Measurements from ENCODE around the gene PEX16.

The PEX16 gene

GRCh38 chr11:45960387-45961095 is 42.9 kb upstream of the PEX16 start:
- H3K27ac ChIP-seq (ENCODE audit: low read depth, low read length), result no peak overlapping the region
- H3K4me3 ChIP-seq (ENCODE audit: low read length), result no peak overlapping the region

GRCh38 chr11:45959851-45960250 is 42.2 kb upstream of the PEX16 start:
- Histone ChIP-seq H3F3A (ENCODE audit: control insufficient read depth, insufficient read depth) (no peaks in the 10 kb centered on the region), H4K20me1 (ENCODE audit: control insufficient read depth, insufficient read depth, low read depth, low read length) (no peaks in the 10 kb centered on the region), H3K4me3 (ENCODE audit: low read length) (no peak overlapping the region), H3K9me3 (ENCODE audit: control insufficient read depth, insufficient read depth, low read length) (no peaks in the 10 kb centered on the region), H3K4me1 (ENCODE audit: control insufficient read depth, low read length) (peaks cover 5% of the 10 kb centered on the region), H3K27ac (ENCODE audit: low read depth, low read length) (no peak overlapping the region), H3K4me2 (ENCODE audit: low read length) (no peak overlapping the region), H3K27me3 (ENCODE audit: control insufficient read depth, low read length) (no peaks in the 10 kb centered on the region), H3K36me3 (ENCODE audit: control insufficient read depth, low read length) (peaks cover 7% of the 10 kb centered on the region), H3K9me2 (replicated peaks; ENCODE audit: control insufficient read depth, low read length) (no peaks in the 10 kb centered on the region), H3K79me2 (ENCODE audit: control insufficient read depth, low read length) (no peaks in the 10 kb centered on the region)
- TF ChIP-seq EZH2phosphoT487 (IDR thresholded peaks at IDR 0.05; ENCODE audit: borderline replicate concordance, low read length) (no peak), CTCF (IDR thresholded peaks at IDR 0.05; ENCODE audit: low read depth, low read length, poor library complexity, severe bottlenecking) (no peak)

More at GRCh38 chr11:45960387-45961095, 42.9 kb upstream of the PEX16 start:
- H3K36me3 ChIP-seq (ENCODE audit: control insufficient read depth, low read length), result peaks cover 13% of the 10 kb centered on the region
- H3K79me2 ChIP-seq (ENCODE audit: control insufficient read depth, low read length), result no peaks in the 10 kb centered on the region
- peaks cover 8% of the 10 kb centered on the region for H3K4me1 ChIP-seq (ENCODE audit: control insufficient read depth, low read length)
- no peaks in the 10 kb centered on the region for H3K27me3 ChIP-seq (ENCODE audit: control insufficient read depth, low read length)
- H3K9me2 ChIP-seq (replicated peaks; ENCODE audit: control insufficient read depth, low read length), result no peaks in the 10 kb centered on the region
- no peaks in the 10 kb centered on the region for H3F3A ChIP-seq (ENCODE audit: control insufficient read depth, insufficient read depth)
- H4K20me1 ChIP-seq (ENCODE audit: control insufficient read depth, insufficient read depth, low read depth, low read length), result no peaks in the 10 kb centered on the region
- H3K4me2 ChIP-seq (ENCODE audit: low read length), result no peak overlapping the region
- H3K9me3 ChIP-seq (ENCODE audit: control insufficient read depth, insufficient read depth, low read length), result no peaks in the 10 kb centered on the region
- no peak for TF ChIP-seq EZH2phosphoT487 (IDR thresholded peaks at IDR 0.05; ENCODE audit: borderline replicate concordance, low read length)
- TF ChIP-seq CTCF (IDR thresholded peaks at IDR 0.05; ENCODE audit: low read depth, low read length, poor library complexity, severe bottlenecking), result no peak

DNA sequence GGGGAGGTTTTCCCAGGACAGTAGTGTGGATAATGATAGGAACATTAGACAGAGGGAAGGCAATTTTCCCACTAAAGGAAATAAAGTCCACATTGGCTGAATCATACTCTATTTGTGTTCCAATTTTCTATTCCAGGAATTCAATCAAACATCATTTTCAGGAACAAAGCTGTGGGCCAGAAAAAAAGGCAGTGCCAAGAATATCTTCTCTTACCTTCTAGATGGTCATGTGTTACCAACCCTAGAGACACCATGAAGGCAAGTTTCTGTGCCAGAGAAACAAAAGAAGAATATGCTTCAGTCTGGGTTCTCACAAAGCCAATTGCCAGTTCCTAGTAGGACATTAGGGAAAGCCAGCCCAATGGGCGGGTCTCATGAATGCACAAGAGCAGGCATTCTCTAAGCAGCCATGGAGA is 32.3 kb upstream of the PEX16 start:
- Histone ChIP-seq H3F3A (ENCODE audit: control insufficient read depth, insufficient read depth) (no peaks in the 10 kb centered on the region), H3K9me2 (replicated peaks; ENCODE audit: control insufficient read depth, low read length) (no peaks in the 10 kb centered on the region), H3K27ac (ENCODE audit: low read depth, low read length) (no peak overlapping the region), H4K20me1 (ENCODE audit: control insufficient read depth, insufficient read depth, low read depth, low read length) (no peaks in the 10 kb centered on the region), H3K4me2 (ENCODE audit: low read length) (no peak overlapping the region), H3K27me3 (ENCODE audit: control insufficient read depth, low read length) (no peaks in the 10 kb centered on the region), H3K36me3 (ENCODE audit: control insufficient read depth, low read length) (peaks cover 45% of the 10 kb centered on the region), H3K4me3 (ENCODE audit: low read length) (no peak overlapping the region), H3K9me3 (ENCODE audit: control insufficient read depth, insufficient read depth, low read length) (no peaks in the 10 kb centered on the region), H3K4me1 (ENCODE audit: control insufficient read depth, low read length) (peaks cover 16% of the 10 kb centered on the region), H3K79me2 (ENCODE audit: control insufficient read depth, low read length) (no peaks in the 10 kb centered on the region)
- TF ChIP-seq EZH2phosphoT487 (IDR thresholded peaks at IDR 0.05; ENCODE audit: borderline replicate concordance, low read length) (no peak), CTCF (IDR thresholded peaks at IDR 0.05; ENCODE audit: low read depth, low read length, poor library complexity, severe bottlenecking) (no peak)
